ENCODE results near the gene GRID1. TPM values are rescaled to one million over a fixed set of nuclear protein-coding genes. Genes with fewer than 3 reads are reported as not detected.

Gene GRID1
- total and polyA plus RNA-seq, 2 experiments from 2014 or later: not detected

- TF ChIP-seq EZH2 (IDR thresholded peaks at IDR 0.05; ENCODE audit: insufficient read depth, poor library complexity, severe bottlenecking): no peak
- no peak for TF ChIP-seq EZH2phosphoT487 (IDR thresholded peaks at IDR 0.05; ENCODE audit: insufficient read depth, low read depth)
- 35 to 48% methylated on average over 4 of the region's 4 CpGs for WGBS, 2 experiments (ENCODE audit: low coverage in 1 of 2, low lambda C conversion rate in 2 of 2, missing lambda C conversion rate in 2 of 2)
- no peaks in the 10 kb centered on the region for H3K9me3 ChIP-seq (ENCODE audit: low read depth)
Observed at GRCh38 chr10:85901599-85901998, 465.0 kb downstream of the GRID1 start.

GRCh38 chr10:85900487-85900886 is 466.1 kb downstream of the GRID1 start:
- H2AFZ ChIP-seq: no peak overlapping the region
- H3K4me3 ChIP-seq: no peak overlapping the region
- TF ChIP-seq EZH2 (IDR thresholded peaks at IDR 0.05; ENCODE audit: insufficient read depth, poor library complexity, severe bottlenecking) (no peak), EZH2phosphoT487 (IDR thresholded peaks at IDR 0.05; ENCODE audit: insufficient read depth, low read depth) (no peak)
- in situ Hi-C loops (cut with MboI): no loop called here
- H3K9ac ChIP-seq: no peak overlapping the region
- 7 to 17% methylated on average over 2 of the region's 2 CpGs for WGBS, 2 experiments (ENCODE audit: low coverage in 1 of 2, low lambda C conversion rate in 2 of 2, missing lambda C conversion rate in 2 of 2)
- no peaks in the 10 kb centered on the region for H3K9me2 ChIP-seq (ENCODE audit: insufficient read depth)
- no peaks in the 10 kb centered on the region for H3K36me3 ChIP-seq (ENCODE audit: low read depth)
- no peaks in the 10 kb centered on the region for H4K20me1 ChIP-seq (ENCODE audit: insufficient read depth)
- no peaks in the 10 kb centered on the region for H3K4me1 ChIP-seq (ENCODE audit: insufficient read depth)
- H3K4me2 ChIP-seq (ENCODE audit: unreplicated experiment): no peak overlapping the region
- H3K9me3 ChIP-seq (ENCODE audit: low read depth): no peaks in the 10 kb centered on the region
- H3F3A ChIP-seq (ENCODE audit: insufficient read depth): no peaks in the 10 kb centered on the region
- H3K27me3 ChIP-seq (replicated peaks; ENCODE audit: insufficient read depth): no peaks in the 10 kb centered on the region
- no peak for DNase-seq
- no peak overlapping the region for H3K27ac ChIP-seq
- no peaks in the 10 kb centered on the region for H3K79me2 ChIP-seq (ENCODE audit: insufficient read depth)

More at GRCh38 chr10:85901599-85901998, 465.0 kb downstream of the GRID1 start:
- Histone ChIP-seq H3K4me2 (ENCODE audit: unreplicated experiment) (no peak overlapping the region), H2AFZ (no peak overlapping the region), H3K9me2 (ENCODE audit: insufficient read depth) (no peaks in the 10 kb centered on the region), H3K9ac (no peak overlapping the region), H3F3A (ENCODE audit: insufficient read depth) (no peaks in the 10 kb centered on the region), H3K27me3 (replicated peaks; ENCODE audit: insufficient read depth) (no peaks in the 10 kb centered on the region), H3K4me3 (no peak overlapping the region), H4K20me1 (ENCODE audit: insufficient read depth) (no peaks in the 10 kb centered on the region), H3K4me1 (ENCODE audit: insufficient read depth) (no peaks in the 10 kb centered on the region), H3K27ac (no peak overlapping the region), H3K36me3 (ENCODE audit: low read depth) (no peaks in the 10 kb centered on the region), H3K79me2 (ENCODE audit: insufficient read depth) (no peaks in the 10 kb centered on the region)
- no peak for DNase-seq
- in situ Hi-C loops (cut with MboI): no loop called here

GRCh38 chr10:85900061-85900460 is 466.5 kb downstream of the GRID1 start:
- no peak overlapping the region for H2AFZ ChIP-seq
- no peak overlapping the region for H3K9ac ChIP-seq
- in situ Hi-C loops (cut with MboI): no loop called here
- no peaks in the 10 kb centered on the region for H3K79me2 ChIP-seq (ENCODE audit: insufficient read depth)
- H4K20me1 ChIP-seq (ENCODE audit: insufficient read depth): no peaks in the 10 kb centered on the region
- no peak overlapping the region for H3K4me3 ChIP-seq
- no peaks in the 10 kb centered on the region for H3K9me3 ChIP-seq (ENCODE audit: low read depth)
- DNase-seq: no peak
- no peaks in the 10 kb centered on the region for H3F3A ChIP-seq (ENCODE audit: insufficient read depth)
- no peak overlapping the region for H3K4me2 ChIP-seq (ENCODE audit: unreplicated experiment)
- 42 to 51% methylated on average over 6 of the region's 6 CpGs for WGBS, 2 experiments (ENCODE audit: low coverage in 1 of 2, low lambda C conversion rate in 2 of 2, missing lambda C conversion rate in 2 of 2)
- no peaks in the 10 kb centered on the region for H3K4me1 ChIP-seq (ENCODE audit: insufficient read depth)
- no peak overlapping the region for H3K27ac ChIP-seq
- H3K27me3 ChIP-seq (replicated peaks; ENCODE audit: insufficient read depth): no peaks in the 10 kb centered on the region
- TF ChIP-seq EZH2 (IDR thresholded peaks at IDR 0.05; ENCODE audit: insufficient read depth, poor library complexity, severe bottlenecking): no peak
- no peak for TF ChIP-seq EZH2phosphoT487 (IDR thresholded peaks at IDR 0.05; ENCODE audit: insufficient read depth, low read depth)
- H3K9me2 ChIP-seq (ENCODE audit: insufficient read depth): no peaks in the 10 kb centered on the region
- H3K36me3 ChIP-seq (ENCODE audit: low read depth): no peaks in the 10 kb centered on the region

GRCh38 chr10:85891472-85891871 is 475.1 kb downstream of the GRID1 start:
- H3F3A ChIP-seq (ENCODE audit: insufficient read depth): no peaks in the 10 kb centered on the region
- H3K4me2 ChIP-seq (ENCODE audit: unreplicated experiment): no peak overlapping the region
- H3K36me3 ChIP-seq (ENCODE audit: low read depth): no peaks in the 10 kb centered on the region
- no peak overlapping the region for H2AFZ ChIP-seq
- no peak overlapping the region for H3K27ac ChIP-seq
- TF ChIP-seq EZH2 (IDR thresholded peaks at IDR 0.05; ENCODE audit: insufficient read depth, poor library complexity, severe bottlenecking) (no peak), EZH2phosphoT487 (IDR thresholded peaks at IDR 0.05; ENCODE audit: insufficient read depth, low read depth) (no peak)
- no peaks in the 10 kb centered on the region for H4K20me1 ChIP-seq (ENCODE audit: insufficient read depth)
- no peaks in the 10 kb centered on the region for H3K79me2 ChIP-seq (ENCODE audit: insufficient read depth)
- DNase-seq: no peak
- H3K9me2 ChIP-seq (ENCODE audit: insufficient read depth): no peaks in the 10 kb centered on the region
- in situ Hi-C loops (cut with MboI): no loop called here
- no peaks in the 10 kb centered on the region for H3K4me1 ChIP-seq (ENCODE audit: insufficient read depth)
- H3K9ac ChIP-seq: no peak overlapping the region
- H3K4me3 ChIP-seq: no peak overlapping the region
- H3K27me3 ChIP-seq (replicated peaks; ENCODE audit: insufficient read depth): no peaks in the 10 kb centered on the region
- H3K9me3 ChIP-seq (ENCODE audit: low read depth): no peaks in the 10 kb centered on the region

GRCh38 chr10:85888559-85888958 is 478.0 kb downstream of the GRID1 start:
- no peak for TF ChIP-seq EZH2phosphoT487 (IDR thresholded peaks at IDR 0.05; ENCODE audit: insufficient read depth, low read depth)
- no peak for TF ChIP-seq EZH2 (IDR thresholded peaks at IDR 0.05; ENCODE audit: insufficient read depth, poor library complexity, severe bottlenecking)
- no peaks in the 10 kb centered on the region for H3K4me1 ChIP-seq (ENCODE audit: insufficient read depth)
- H2AFZ ChIP-seq: no peak overlapping the region
- no peaks in the 10 kb centered on the region for H3K79me2 ChIP-seq (ENCODE audit: insufficient read depth)
- no peak overlapping the region for H3K4me2 ChIP-seq (ENCODE audit: unreplicated experiment)
- H3K27ac ChIP-seq: no peak overlapping the region
- 2 to 10% methylated on average over 2 of the region's 2 CpGs for WGBS, 2 experiments (ENCODE audit: low coverage in 1 of 2, low lambda C conversion rate in 2 of 2, missing lambda C conversion rate in 2 of 2)
- DNase-seq: no peak
- no peaks in the 10 kb centered on the region for H3K27me3 ChIP-seq (replicated peaks; ENCODE audit: insufficient read depth)
- no peaks in the 10 kb centered on the region for H4K20me1 ChIP-seq (ENCODE audit: insufficient read depth)
- no peaks in the 10 kb centered on the region for H3K9me3 ChIP-seq (ENCODE audit: low read depth)
- no peaks in the 10 kb centered on the region for H3K36me3 ChIP-seq (ENCODE audit: low read depth)
- H3F3A ChIP-seq (ENCODE audit: insufficient read depth): no peaks in the 10 kb centered on the region
- H3K9ac ChIP-seq: no peak overlapping the region
- H3K4me3 ChIP-seq: no peak overlapping the region
- in situ Hi-C loops (cut with MboI): no loop called here
- H3K9me2 ChIP-seq (ENCODE audit: insufficient read depth): no peaks in the 10 kb centered on the region
